Ascending aorta (tissue), 2 donors: ENCODE results near the gene TMOD4. TPM values are rescaled to one million over a fixed set of nuclear protein-coding genes. Genes with fewer than 3 reads are reported as not detected.
"Not testable (repeated sequence)": the region's sequence is repeated elsewhere in the genome, so short reads cannot be mapped to it uniquely, and the experiment has no call there.

Experiments
- DNase-seq, 2 donors: peaks; one replicate each; pipeline ENCODE4 v3.0.0-alpha.2; 2019; ENCODE audit warnings: low spot score in 2 of 2
- H3K27ac ChIP-seq, 2 donors: fragments of 200-600 bp; sonication (generic); one replicate each; pipeline ENCODE4 v1.5.1; 2016 to 2017; ENCODE audit warnings: mild to moderate bottlenecking in 1 of 2
- H3K27me3 ChIP-seq: fragments of 200-600 bp; sonication (generic); one replicate; pipeline ENCODE4 v1.5.1; 2017
- H3K36me3 ChIP-seq, 2 donors: fragments of 200-600 bp; sonication (generic); one replicate each; pipeline ENCODE4 v1.5.1; 2016
- H3K4me1 ChIP-seq, 2 donors: fragments of 200-600 bp; sonication (generic); one replicate each; pipeline ENCODE4 v1.5.1; 2016 to 2017; ENCODE audit warnings: mild to moderate bottlenecking in 1 of 2
- H3K4me3 ChIP-seq, 2 donors: fragments of 200-600 bp; sonication (generic); one replicate each; pipeline ENCODE4 v1.5.1; 2016 to 2017; ENCODE audit warnings: mild to moderate bottlenecking in 1 of 2
- H3K9me3 ChIP-seq, 2 donors: fragments of 200-600 bp; sonication (generic); one replicate each; pipeline ENCODE4 v1.5.1; 2016
- CTCF ChIP-seq, 3 experiments: fragments of 200-600 bp in 2 of 3; fragments of 450-650 bp in 1 of 3; sonication (generic) in 2 of 3; IDR thresholded peaks; one replicate each; pipeline ENCODE4 v1.5.1; 2016 to 2019; ENCODE audit warnings: antibody characterized with exemption in 3 of 3, mild to moderate bottlenecking in 1 of 3, moderate library complexity in 1 of 3
- intact Hi-C: fragments of 100-400 bp; cut with DNase I; formaldehyde crosslinking; loops from one replicate; pipeline ENCODE4 v1.15.1; 2023
- total RNA-seq: library from RNA; depleted of rRNA; stranded (reverse); fragments of >200 nt; gene quantifications from one replicate; pipeline ENCODE4 v1.1.0, GENCODE V29; 2016

Gene TMOD4
- total RNA-seq, 1 donor from 2014 or later, result not detected

- H3K36me3 ChIP-seq, result peaks cover 23 to 37% of the 10 kb centered on the region in 2 donors
- no peak for TF ChIP-seq CTCF (IDR thresholded peaks at IDR 0.05)
- intact Hi-C loops, result no loop called here
- DNase-seq, result no peak
- H3K9me3 ChIP-seq, result no peaks in the 10 kb centered on the region
- peaks cover 2 to 12% of the 10 kb centered on the region in 2 donors for H3K4me1 ChIP-seq
- no peak overlapping the region for H3K4me3 ChIP-seq
- no peaks in the 10 kb centered on the region for H3K27me3 ChIP-seq
- peak overlapping the region in 1 of 2 donors; percentile 34 for H3K27ac ChIP-seq
Measured at GRCh38 chr1:151210830-151211229, 35.0 kb upstream of the TMOD4 start.

GRCh38 chr1:151205381-151205965, 29.7 kb upstream of the TMOD4 start:
- Histone ChIP-seq H3K4me1 (peaks cover 6 to 22% of the 10 kb centered on the region in 2 donors), H3K36me3 (peaks cover 27 to 36% of the 10 kb centered on the region in 2 donors), H3K27ac (peak overlapping the region in 1 of 2 donors; percentile 45)
- peak in 1 of 2 donors; percentile 40 for DNase-seq
- H3K4me3 ChIP-seq, H3K27me3 ChIP-seq, intact Hi-C loops, H3K9me3 ChIP-seq: not testable (repeated sequence)

DNA sequence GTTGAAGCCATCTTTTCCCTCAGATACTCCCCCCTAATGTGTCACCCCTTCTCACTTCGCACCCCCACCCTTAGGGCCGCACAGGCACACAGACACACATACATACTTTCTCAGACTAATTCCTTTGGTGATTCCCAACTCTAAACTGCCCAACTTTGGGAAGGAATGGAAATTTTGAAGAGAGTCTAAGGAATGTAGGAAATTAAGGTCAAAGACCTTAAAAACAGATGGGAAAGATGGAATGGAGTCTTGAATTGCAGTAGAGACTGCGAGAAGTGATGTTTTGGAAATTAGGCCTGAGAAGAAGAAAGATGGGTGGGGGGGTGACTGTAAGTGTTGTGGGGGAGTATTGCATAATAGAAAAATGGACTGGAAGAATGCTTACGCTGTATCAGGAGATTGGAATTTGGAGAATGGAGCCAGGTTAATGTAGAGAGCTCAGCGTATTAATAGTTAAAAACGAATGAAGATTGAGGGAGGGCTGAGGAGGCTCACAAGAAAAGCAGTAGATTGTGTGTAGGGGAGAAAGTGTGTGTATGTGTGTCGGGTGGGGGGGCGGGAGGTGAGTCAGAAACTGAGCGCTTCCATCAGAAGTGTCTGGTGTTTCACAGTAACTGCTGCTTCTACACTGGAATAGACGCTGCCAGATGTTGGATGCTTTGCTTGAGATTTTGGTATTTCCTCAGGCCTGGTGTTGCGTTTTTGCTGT, 24.2 kb upstream of the TMOD4 start:
- peak in 1 of 2 donors; percentile 73 for DNase-seq
- Histone ChIP-seq H3K27ac (peak overlapping the region; percentile 84 to 85), H3K36me3 (peaks cover 4 to 6% of the 10 kb centered on the region in 2 donors), H3K9me3 (no peaks in the 10 kb centered on the region), H3K4me3 (peak overlapping the region; percentile 74 to 82), H3K4me1 (peaks cover 5 to 23% of the 10 kb centered on the region in 2 donors), H3K27me3 (no peaks in the 10 kb centered on the region)
- intact Hi-C loops, result loop anchor here (2.0 kb wide), 1 partner anchor 35 kb away; the partner anchor contains the start of gene LYSMD1
- no peak for TF ChIP-seq CTCF (IDR thresholded peaks at IDR 0.05)

- DNase-seq, result peak; percentile 95 to 99
- Histone ChIP-seq H3K36me3 (peaks cover 4 to 6% of the 10 kb centered on the region in 2 donors), H3K4me1 (peaks cover 5 to 23% of the 10 kb centered on the region in 2 donors), H3K9me3 (no peaks in the 10 kb centered on the region), H3K4me3 (peak within 1 kb of the TSS; percentile 74 to 82), H3K27me3 (no peaks in the 10 kb centered on the region), H3K27ac (peak within 1 kb of the TSS; percentile 84 to 85)
- TF ChIP-seq CTCF (IDR thresholded peaks at IDR 0.05), result no peak
- intact Hi-C loops, result loop anchor here (1.0 to 2.0 kb wide), 2 partner anchors 34 to 56 kb away; partner anchors contain the start of genes LYSMD1 and PSMD4
Measured at GRCh38 chr1:151198254-151199127, 22.7 kb upstream of the TMOD4 start, which contains the start of gene PIP5K1A. Gene PIP5K1A, plus strand, starts transcription at chr1:151198552. Its CDS starts 445 bp downstream, at chr1:151198997.

DNA sequence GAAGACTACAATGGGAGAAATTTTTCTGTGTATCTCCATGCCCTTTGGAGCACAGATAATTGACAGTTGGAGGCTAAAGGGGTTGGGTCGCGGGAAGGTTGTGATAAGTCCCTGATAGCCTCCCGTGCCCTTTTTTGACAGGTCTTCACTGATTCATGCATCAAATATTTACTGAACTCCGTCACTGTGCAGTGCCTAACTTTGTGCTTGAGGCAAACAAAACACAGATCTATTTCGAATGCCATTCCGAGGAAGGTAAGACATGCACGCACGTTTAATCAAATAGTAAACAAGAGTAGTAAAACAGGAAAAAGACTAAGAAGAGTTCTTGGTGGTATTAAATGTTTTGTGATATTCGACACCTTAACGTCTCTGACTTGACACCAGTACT, 22.1 kb upstream of the TMOD4 start:
- Histone ChIP-seq H3K4me1 (peaks cover 5 to 23% of the 10 kb centered on the region in 2 donors), H3K9me3 (no peaks in the 10 kb centered on the region), H3K4me3 (peak overlapping the region; percentile 74 to 82), H3K36me3 (peaks cover 1 to 3% of the 10 kb centered on the region in 2 donors), H3K27ac (peak overlapping the region; percentile 84 to 85), H3K27me3 (no peaks in the 10 kb centered on the region)
- TF ChIP-seq CTCF (IDR thresholded peaks at IDR 0.05), result no peak
- intact Hi-C loops, result loop anchor here (1.0 to 2.0 kb wide), 2 partner anchors 33 to 56 kb away; partner anchors contain the start of genes LYSMD1 and PSMD4
- no peak for DNase-seq
